ENCODE measurements around the gene MRPL20.
A peak's percentile ranks its signal among the peaks of the same experiment; 100 is the strongest.

MRPL20 gene

GRCh38 chr1:1402072-1402900, 4.8 kb downstream of the MRPL20 start:
- Histone ChIP-seq H2AFZ (ENCODE audit: low read depth, low read length) (no peak overlapping the region), H3K36me3 (ENCODE audit: insufficient read depth, low read length) (peaks cover 54% of the 10 kb centered on the region), H3K9me3 (ENCODE audit: low read length) (no peaks in the 10 kb centered on the region), H3K27me3 (ENCODE audit: insufficient read depth, low read length) (no peaks in the 10 kb centered on the region), H3K4me3 (ENCODE audit: low read length) (no peak overlapping the region), H3K4me1 (ENCODE audit: insufficient read depth, low read length) (peaks cover 31% of the 10 kb centered on the region)

- Histone ChIP-seq H2AFZ (ENCODE audit: low read depth, low read length) (no peak overlapping the region), H3K4me1 (ENCODE audit: insufficient read depth, low read length) (peaks cover 29% of the 10 kb centered on the region), H3K9me3 (ENCODE audit: low read length) (no peaks in the 10 kb centered on the region), H3K4me3 (ENCODE audit: low read length) (no peak overlapping the region), H3K27me3 (ENCODE audit: insufficient read depth, low read length) (no peaks in the 10 kb centered on the region), H3K36me3 (ENCODE audit: insufficient read depth, low read length) (peaks cover 59% of the 10 kb centered on the region)
These were observed 5.6 kb downstream of the MRPL20 start for GRCh38 chr1:1401457-1402010.

GRCh38 chr1:1400576-1401456, 6.3 kb downstream of the MRPL20 start:
- Histone ChIP-seq H3K36me3 (ENCODE audit: insufficient read depth, low read length) (peaks cover 56% of the 10 kb centered on the region), H3K27me3 (ENCODE audit: insufficient read depth, low read length) (no peaks in the 10 kb centered on the region), H3K9me3 (ENCODE audit: low read length) (no peaks in the 10 kb centered on the region), H3K4me1 (ENCODE audit: insufficient read depth, low read length) (peaks cover 22% of the 10 kb centered on the region), H2AFZ (ENCODE audit: low read depth, low read length) (no peak overlapping the region), H3K4me3 (ENCODE audit: low read length) (peak overlapping the region; percentile 66)

- Histone ChIP-seq H3K9me3 (ENCODE audit: low read length) (no peaks in the 10 kb centered on the region), H3K36me3 (ENCODE audit: insufficient read depth, low read length) (peaks cover 55% of the 10 kb centered on the region), H3K4me3 (ENCODE audit: low read length) (peak overlapping the region; percentile 66), H2AFZ (ENCODE audit: low read depth, low read length) (no peak overlapping the region), H3K4me1 (ENCODE audit: insufficient read depth, low read length) (peaks cover 22% of the 10 kb centered on the region), H3K27me3 (ENCODE audit: insufficient read depth, low read length) (no peaks in the 10 kb centered on the region)
These were observed 7.1 kb downstream of the MRPL20 start for GRCh38 chr1:1399872-1400575.

- H3K9me3 ChIP-seq (ENCODE audit: low read length) = no peaks in the 10 kb centered on the region
- no peaks in the 10 kb centered on the region for H3K27me3 ChIP-seq (ENCODE audit: insufficient read depth, low read length)
- H3K4me3 ChIP-seq (ENCODE audit: low read length) = peak within 1 kb of the TSS; percentile 72
- H2AFZ ChIP-seq (ENCODE audit: low read depth, low read length) = peak within 1 kb of the TSS; percentile 44
- H3K4me1 ChIP-seq (ENCODE audit: insufficient read depth, low read length) = peaks cover 22% of the 10 kb centered on the region
- H3K36me3 ChIP-seq (ENCODE audit: insufficient read depth, low read length) = peaks cover 50% of the 10 kb centered on the region
These were observed 7.8 kb downstream of the MRPL20 start, which contains the start of gene CCNL2 for GRCh38 chr1:1399187-1399871. Gene CCNL2, minus strand, starts transcription at chr1:1399335. Its CDS starts 29 bp downstream, at chr1:1399306.

- Histone ChIP-seq H3K36me3 (ENCODE audit: insufficient read depth, low read length) (peaks cover 53% of the 10 kb centered on the region), H3K4me3 (ENCODE audit: low read length) (peak overlapping the region; percentile 72), H2AFZ (ENCODE audit: low read depth, low read length) (peak overlapping the region; percentile 44), H3K4me1 (ENCODE audit: insufficient read depth, low read length) (peaks cover 22% of the 10 kb centered on the region), H3K9me3 (ENCODE audit: low read length) (no peaks in the 10 kb centered on the region), H3K27me3 (ENCODE audit: insufficient read depth, low read length) (no peaks in the 10 kb centered on the region)
These were observed 8.4 kb downstream of the MRPL20 start for GRCh38 chr1:1398677-1399186.

GRCh38 chr1:1397839-1398523, 9.1 kb downstream of the MRPL20 start:
- Histone ChIP-seq H3K36me3 (ENCODE audit: insufficient read depth, low read length) (peaks cover 56% of the 10 kb centered on the region), H2AFZ (ENCODE audit: low read depth, low read length) (no peak overlapping the region), H3K27me3 (ENCODE audit: insufficient read depth, low read length) (no peaks in the 10 kb centered on the region), H3K4me1 (ENCODE audit: insufficient read depth, low read length) (peaks cover 22% of the 10 kb centered on the region), H3K4me3 (ENCODE audit: low read length) (peak overlapping the region; percentile 72), H3K9me3 (ENCODE audit: low read length) (no peaks in the 10 kb centered on the region)

GRCh38 chr1:1395166-1395565, 11.9 kb downstream of the MRPL20 start:
- Histone ChIP-seq H3K9me3 (ENCODE audit: low read length) (no peaks in the 10 kb centered on the region), H3K36me3 (ENCODE audit: insufficient read depth, low read length) (peaks cover 63% of the 10 kb centered on the region), H3K4me1 (ENCODE audit: insufficient read depth, low read length) (peaks cover 11% of the 10 kb centered on the region), H3K4me3 (ENCODE audit: low read length) (no peak overlapping the region), H3K27me3 (ENCODE audit: insufficient read depth, low read length) (no peaks in the 10 kb centered on the region), H2AFZ (ENCODE audit: low read depth, low read length) (no peak overlapping the region)

GRCh38 chr1:1394116-1394515, 13.0 kb downstream of the MRPL20 start:
- H3K4me1 ChIP-seq (ENCODE audit: insufficient read depth, low read length) = peaks cover 8% of the 10 kb centered on the region
- H2AFZ ChIP-seq (ENCODE audit: low read depth, low read length) = no peak overlapping the region
- no peaks in the 10 kb centered on the region for H3K9me3 ChIP-seq (ENCODE audit: low read length)
- no peak overlapping the region for H3K4me3 ChIP-seq (ENCODE audit: low read length)
- H3K27me3 ChIP-seq (ENCODE audit: insufficient read depth, low read length) = no peaks in the 10 kb centered on the region
- peaks cover 73% of the 10 kb centered on the region for H3K36me3 ChIP-seq (ENCODE audit: insufficient read depth, low read length)

- no peak overlapping the region for H3K4me3 ChIP-seq (ENCODE audit: low read length)
- H3K4me1 ChIP-seq (ENCODE audit: insufficient read depth, low read length) = peaks cover 8% of the 10 kb centered on the region
- H3K36me3 ChIP-seq (ENCODE audit: insufficient read depth, low read length) = peaks cover 78% of the 10 kb centered on the region
- H3K27me3 ChIP-seq (ENCODE audit: insufficient read depth, low read length) = no peaks in the 10 kb centered on the region
- H2AFZ ChIP-seq (ENCODE audit: low read depth, low read length) = no peak overlapping the region
- no peaks in the 10 kb centered on the region for H3K9me3 ChIP-seq (ENCODE audit: low read length)
These were observed 13.7 kb downstream of the MRPL20 start for GRCh38 chr1:1393428-1393827.

GRCh38 chr1:1393014-1393413, 14.1 kb downstream of the MRPL20 start:
- peaks cover 79% of the 10 kb centered on the region for H3K36me3 ChIP-seq (ENCODE audit: insufficient read depth, low read length)
- H3K9me3 ChIP-seq (ENCODE audit: low read length) = no peaks in the 10 kb centered on the region
- H3K4me1 ChIP-seq (ENCODE audit: insufficient read depth, low read length) = peaks cover 5% of the 10 kb centered on the region
- H3K4me3 ChIP-seq (ENCODE audit: low read length) = no peak overlapping the region
- H3K27me3 ChIP-seq (ENCODE audit: insufficient read depth, low read length) = no peaks in the 10 kb centered on the region
- no peak overlapping the region for H2AFZ ChIP-seq (ENCODE audit: low read depth, low read length)

All from neuron (in vitro differentiated cells).